Suprapubic skin (tissue), 4 donors: ENCODE results near the gene LRAT. TPM values are rescaled to one million over a fixed set of nuclear protein-coding genes. Genes with fewer than 3 reads are reported as not detected.
A peak's percentile ranks its signal among the peaks of the same experiment; 100 is the strongest.

Experiments used
- DNase-seq, 2 donors: peaks; one replicate each; pipeline ENCODE4 v3.0.0-alpha.2; 2019; ENCODE audit warnings: low spot score in 2 of 2
- H3K27ac ChIP-seq: fragments of 200-600 bp; sonication (generic); one replicate; pipeline ENCODE4 v1.5.1; 2019
- H3K27me3 ChIP-seq: fragments of 200-600 bp; sonication (generic); one replicate; pipeline ENCODE4 v1.5.1; 2019
- H3K36me3 ChIP-seq: fragments of 200-600 bp; sonication (generic); one replicate; pipeline ENCODE4 v1.5.1; 2019
- H3K4me1 ChIP-seq: fragments of 200-600 bp; sonication (generic); one replicate; pipeline ENCODE4 v1.5.1; 2019
- H3K4me3 ChIP-seq: fragments of 200-600 bp; sonication (generic); one replicate; pipeline ENCODE4 v1.5.1; 2019; ENCODE audit warnings: mild to moderate bottlenecking
- H3K9me3 ChIP-seq: fragments of 200-600 bp; sonication (generic); one replicate; pipeline ENCODE4 v1.5.1; 2019
- CTCF ChIP-seq, 2 donors: fragments of 200-600 bp in 1 of 2; fragments of 450-650 bp in 1 of 2; sonication (generic) in 1 of 2; IDR thresholded peaks; one replicate each; pipeline ENCODE4 v1.5.1; 2016 to 2019; ENCODE audit warnings: antibody characterized with exemption in 2 of 2, mild to moderate bottlenecking in 1 of 2, moderate library complexity in 1 of 2
- EP300 ChIP-seq: sonication (generic); formaldehyde crosslinking; IDR thresholded peaks from one replicate; pipeline ENCODE4 v1.6.1; 2017; ENCODE audit warnings: antibody characterized with exemption
- POLR2A ChIP-seq, 2 donors: fragments of 450-650 bp; IDR thresholded peaks; one replicate each; pipeline ENCODE4 v1.6.1; 2017; ENCODE audit warnings: antibody characterized with exemption in 2 of 2, mild to moderate bottlenecking in 2 of 2, moderate library complexity in 2 of 2
- POLR2AphosphoS5 ChIP-seq, 3 donors: sonication (generic); formaldehyde crosslinking; IDR thresholded peaks; one replicate each; pipeline ENCODE4 v1.6.1; 2017; ENCODE audit warnings: antibody characterized with exemption in 3 of 3
- WGBS: methylation state at CpG from one replicate; pipeline ENCODE4 v1.1.5; 2018; 5-methylcytosine and 5-hydroxymethylcytosine counted together
- total RNA-seq, 4 donors: library from RNA; depleted of rRNA; stranded (reverse); fragments of >200 nt; gene quantifications; one replicate each; pipeline ENCODE4 v1.1.0, GENCODE V29; 2016

LRAT gene
- total RNA-seq, 4 donors from 2014 or later = 0.11 to 1.2 (median 0.60) TPM

DNA sequence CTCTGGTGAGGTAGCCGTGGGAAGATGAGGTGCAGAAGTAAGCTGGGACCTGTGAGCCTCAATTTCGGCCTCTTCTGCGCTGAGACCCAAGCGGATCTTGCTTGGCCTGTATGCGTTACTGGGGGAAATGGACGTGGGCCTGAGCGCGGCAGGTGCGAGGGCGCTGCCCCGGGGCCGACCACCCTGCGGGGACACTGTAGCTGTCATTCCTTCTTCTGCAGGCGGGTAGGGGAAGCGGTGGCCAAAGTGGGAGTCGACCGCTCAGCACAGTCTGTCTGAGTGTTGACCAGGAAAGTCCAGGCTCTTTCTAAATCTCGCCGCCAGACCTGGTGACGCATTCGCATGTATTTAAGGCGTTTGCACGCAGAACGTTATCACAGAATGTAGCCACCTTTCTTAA, 3.3 kb upstream of the LRAT start:
- peaks cover 35% of the 10 kb centered on the region for H3K4me1 ChIP-seq
- H3K4me3 ChIP-seq = no peak overlapping the region
- H3K36me3 ChIP-seq = no peaks in the 10 kb centered on the region
- H3K27me3 ChIP-seq = peaks cover 45% of the 10 kb centered on the region
- H3K9me3 ChIP-seq = no peaks in the 10 kb centered on the region
- WGBS = 60% methylated on average over 23 of the region's 24 CpGs
- no peak overlapping the region for H3K27ac ChIP-seq
- DNase-seq = no peak
- TF ChIP-seq POLR2AphosphoS5 (IDR thresholded peaks at IDR 0.05) (no peak), POLR2A (IDR thresholded peaks at IDR 0.05) (no peak), CTCF (IDR thresholded peaks at IDR 0.05) (no peak), EP300 (no peak)

- Histone ChIP-seq H3K27me3 (peaks cover 49% of the 10 kb centered on the region), H3K27ac (no peak overlapping the region), H3K36me3 (no peaks in the 10 kb centered on the region), H3K4me3 (peak overlapping the region; percentile 60), H3K4me1 (peaks cover 35% of the 10 kb centered on the region), H3K9me3 (no peaks in the 10 kb centered on the region)
- DNase-seq = no peak
- TF ChIP-seq POLR2A (IDR thresholded peaks at IDR 0.05) (no peak), CTCF (IDR thresholded peaks at IDR 0.05) (no peak), POLR2AphosphoS5 (IDR thresholded peaks at IDR 0.05) (no peak), EP300 (no peak)
- 16% methylated on average over 20 of the region's 20 CpGs for WGBS
Measured at GRCh38 chr4:154741131-154741665, 2.6 kb upstream of the LRAT start.

DNA sequence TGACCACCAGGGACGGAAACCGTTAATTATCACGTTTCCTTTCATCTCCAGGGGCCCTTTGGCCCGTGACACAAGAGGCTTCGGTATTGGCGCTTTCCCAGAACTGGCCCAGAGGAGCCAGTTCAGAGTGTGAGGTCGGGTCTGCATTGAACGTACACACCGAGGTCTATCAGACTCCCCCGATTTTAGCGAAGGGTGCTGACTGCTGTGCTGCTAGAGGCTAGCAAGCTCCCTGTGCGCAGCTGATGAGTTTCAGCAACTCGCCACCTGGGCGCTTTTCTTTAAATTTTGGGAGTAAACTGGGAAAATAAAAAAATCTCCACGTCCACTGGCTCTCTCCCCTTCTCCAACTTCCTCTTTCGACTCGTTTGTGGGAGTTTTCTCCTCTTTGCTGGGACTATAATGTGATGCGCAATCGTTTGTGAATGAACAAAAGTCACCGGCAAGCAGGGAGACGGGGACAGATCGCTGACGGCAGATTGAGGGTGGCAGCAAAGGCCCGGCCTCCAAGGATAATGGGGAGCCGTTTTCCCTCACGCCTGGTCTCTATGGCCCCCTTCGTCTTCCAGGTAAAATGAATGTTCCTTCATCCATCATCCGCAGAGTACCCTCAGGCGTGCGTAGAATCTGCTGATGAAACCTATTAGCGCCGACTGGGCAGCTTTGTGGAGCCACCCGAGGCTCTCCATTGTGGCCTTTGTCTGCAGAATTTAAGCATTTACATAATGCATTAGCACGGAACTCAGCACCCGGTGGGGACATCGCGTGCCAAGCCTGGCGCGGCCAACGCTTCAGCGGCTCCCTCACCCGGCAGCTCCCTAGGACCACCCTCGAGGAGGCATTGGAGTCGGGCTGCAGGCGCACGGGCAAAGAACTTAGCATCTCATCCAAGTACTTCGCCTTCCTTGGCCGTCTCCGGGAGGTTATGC, 1.6 kb upstream of the LRAT start:
- WGBS = 3% methylated on average over 47 of the region's 49 CpGs
- Histone ChIP-seq H3K36me3 (no peaks in the 10 kb centered on the region), H3K27me3 (peaks cover 59% of the 10 kb centered on the region), H3K4me3 (peak overlapping the region; percentile 60), H3K27ac (no peak overlapping the region), H3K9me3 (no peaks in the 10 kb centered on the region), H3K4me1 (peaks cover 35% of the 10 kb centered on the region)
- TF ChIP-seq EP300 (no peak), CTCF (IDR thresholded peaks at IDR 0.05) (no peak), POLR2AphosphoS5 (IDR thresholded peaks at IDR 0.05) (no peak), POLR2A (IDR thresholded peaks at IDR 0.05) (no peak)
- DNase-seq = no peak

DNA sequence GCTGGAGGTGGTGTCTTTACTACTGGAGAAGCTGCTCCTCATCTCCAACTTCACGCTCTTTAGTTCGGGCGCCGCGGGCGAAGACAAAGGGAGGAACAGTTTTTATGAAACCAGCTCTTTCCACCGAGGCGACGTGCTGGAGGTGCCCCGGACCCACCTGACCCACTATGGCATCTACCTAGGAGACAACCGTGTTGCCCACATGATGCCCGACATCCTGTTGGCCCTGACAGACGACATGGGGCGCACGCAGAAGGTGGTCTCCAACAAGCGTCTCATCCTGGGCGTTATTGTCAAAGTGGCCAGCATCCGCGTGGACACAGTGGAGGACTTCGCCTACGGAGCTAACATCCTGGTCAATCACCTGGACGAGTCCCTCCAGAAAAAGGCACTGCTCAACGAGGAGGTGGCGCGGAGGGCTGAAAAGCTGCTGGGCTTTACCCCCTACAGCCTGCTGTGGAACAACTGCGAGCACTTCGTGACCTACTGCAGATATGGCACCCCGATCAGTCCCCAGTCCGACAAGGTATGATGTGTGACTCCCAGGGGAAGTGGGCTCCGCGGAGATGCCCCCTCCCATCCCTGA, 634 bp downstream of the LRAT start:
- peaks cover 35% of the 10 kb centered on the region for H3K4me1 ChIP-seq
- H3K36me3 ChIP-seq = no peaks in the 10 kb centered on the region
- H3K4me3 ChIP-seq = peak overlapping the region; percentile 60
- H3K27me3 ChIP-seq = peaks cover 75% of the 10 kb centered on the region
- 8% methylated on average over 26 of the region's 31 CpGs for WGBS
- no peak for TF ChIP-seq POLR2AphosphoS5 (IDR thresholded peaks at IDR 0.05)
- TF ChIP-seq CTCF (IDR thresholded peaks at IDR 0.05) = no peak
- no peak for TF ChIP-seq POLR2A (IDR thresholded peaks at IDR 0.05)
- no peak for TF ChIP-seq EP300
- no peak overlapping the region for H3K27ac ChIP-seq
- no peaks in the 10 kb centered on the region for H3K9me3 ChIP-seq
- no peak for DNase-seq

GRCh38 chr4:154757713-154758112, 13.9 kb downstream of the LRAT start:
- WGBS = 65% methylated on average over 6 of the region's 6 CpGs
- H3K4me1 ChIP-seq = no peaks in the 10 kb centered on the region
- TF ChIP-seq EP300 (no peak), POLR2AphosphoS5 (IDR thresholded peaks at IDR 0.05) (no peak)

More at GRCh38 chr4:154757713-154758112, 13.9 kb downstream of the LRAT start:
- Histone ChIP-seq H3K9me3 (no peaks in the 10 kb centered on the region), H3K27me3 (peaks cover 10% of the 10 kb centered on the region), H3K36me3 (no peaks in the 10 kb centered on the region), H3K4me3 (no peak overlapping the region), H3K27ac (no peak overlapping the region)
- no peak for DNase-seq
